Stimulated activated CD4-positive, alpha-beta T cell treated with anti-CD3 and anti-CD28 coated beads, TNF-alpha, amount 100 ng/mL, for 24 hours (primary cell): ENCODE data around the gene SETD9.

Source experiments
- DNase-seq, 3 experiments: peaks; one replicate each; pipeline ENCODE4 v3.0.0-alpha.2; 2020; ENCODE audit warnings: low read depth in 3 of 3

SETD9 gene

GRCh38 chr5:56909294-56910209 lies at the start of gene SETD9:
SETD9 (plus strand) TSS chr5:56909596; CDS start chr5:56909646, 50 bp downstream.
- peak; percentile 78 to 97 (median 83) for DNase-seq

- DNase-seq: no peak
These were observed 47.4 kb upstream of the SETD9 start for GRCh38 chr5:56861893-56862485.

GRCh38 chr5:56862909-56863308 lies 46.5 kb upstream of the SETD9 start:
- DNase-seq: no peak

GRCh38 chr5:56871777-56872176 lies 37.6 kb upstream of the SETD9 start:
- DNase-seq: no peak

- no peak for DNase-seq
These were observed 36.3 kb upstream of the SETD9 start for GRCh38 chr5:56873056-56873455.

- DNase-seq: no peak
These were observed 33.1 kb upstream of the SETD9 start for GRCh38 chr5:56876327-56876726.

GRCh38 chr5:56881571-56881970 lies 27.8 kb upstream of the SETD9 start:
- no peak for DNase-seq

- no peak for DNase-seq
These were observed 16.0 kb upstream of the SETD9 start for GRCh38 chr5:56893251-56893951.

GRCh38 chr5:56896763-56897162 lies 12.6 kb upstream of the SETD9 start:
- DNase-seq: no peak

- DNase-seq: no peak
These were observed 11.2 kb upstream of the SETD9 start for GRCh38 chr5:56898213-56898612.

GRCh38 chr5:56900395-56900794 lies 9.0 kb upstream of the SETD9 start:
- DNase-seq: no peak

- DNase-seq: no peak
These were observed 8.4 kb upstream of the SETD9 start for GRCh38 chr5:56900858-56901578.

GRCh38 chr5:56908942-56909293 lies 478 bp upstream of the SETD9 start:
- no peak for DNase-seq

- DNase-seq: peak in 2 of 3 experiments; percentile 24 to 33
These were observed 992 bp downstream of the SETD9 start for GRCh38 chr5:56910210-56910965.

- no peak for DNase-seq
These were observed 4.4 kb downstream of the SETD9 start for GRCh38 chr5:56913766-56914165.

GRCh38 chr5:56914678-56915077 lies 5.3 kb downstream of the SETD9 start:
- DNase-seq: no peak

- no peak for DNase-seq
These were observed 8.1 kb downstream of the SETD9 start for GRCh38 chr5:56917534-56917933.

GRCh38 chr5:56918054-56918453 lies 8.7 kb downstream of the SETD9 start:
- DNase-seq: no peak

GRCh38 chr5:56919942-56920662 lies 10.7 kb downstream of the SETD9 start:
- no peak for DNase-seq

GRCh38 chr5:56922922-56923321 lies 13.5 kb downstream of the SETD9 start:
- DNase-seq: no peak

- DNase-seq: no peak
These were observed 24.9 kb downstream of the SETD9 start for GRCh38 chr5:56934325-56934724.
